Glomerular visceral epithelial cell (primary cell): ENCODE data around the gene HPX.

Experiments used
- DNase-seq: peaks from one replicate; pipeline ENCODE4 v3.0.0-alpha.2; 2016; ENCODE audit errors: extremely low spot score

Gene HPX

DNA sequence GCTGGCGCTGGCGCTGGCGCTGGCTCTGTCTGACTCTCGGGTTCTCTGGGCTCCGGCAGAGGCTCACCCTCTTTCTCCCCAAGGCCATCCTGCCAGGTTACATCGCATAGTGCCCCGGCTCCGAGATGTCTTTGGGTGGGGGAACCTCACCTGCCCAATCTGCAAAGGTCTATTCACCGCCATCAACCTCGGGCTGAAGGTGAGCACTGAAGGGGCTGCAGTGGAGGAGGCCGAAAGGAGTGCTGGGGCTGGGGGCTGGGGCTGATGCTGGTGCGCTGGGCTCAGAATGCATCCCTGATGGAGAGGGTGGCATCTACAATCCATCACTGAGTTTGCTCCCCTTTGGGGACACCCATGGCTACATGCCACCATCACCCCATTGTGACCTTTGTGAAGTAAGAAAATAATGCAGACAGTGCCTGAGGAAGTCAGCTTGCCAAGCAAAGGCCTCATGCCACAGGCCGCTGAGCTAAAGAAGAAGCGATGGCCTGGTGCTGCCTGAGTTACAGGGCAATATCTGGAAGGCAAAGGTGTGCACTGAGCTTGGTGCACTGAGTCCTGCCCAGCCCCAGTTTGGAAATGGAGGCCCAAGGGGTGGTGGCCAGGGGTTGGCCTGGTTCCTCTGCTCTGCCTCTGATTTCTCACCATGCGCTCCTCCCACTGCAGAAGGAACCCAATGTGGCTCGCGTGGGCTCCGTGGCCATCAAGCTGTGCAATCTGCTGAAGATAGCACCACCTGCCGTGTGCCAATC, 49.9 kb downstream of the HPX start:
- DNase-seq: no peak

- DNase-seq: peak; percentile 92
Observed at GRCh38 chr11:6389905-6390717, 50.7 kb downstream of the HPX start, which contains the start of gene SMPD1. Gene SMPD1 (plus strand): TSS chr11:6390474. CDS start chr11:6390599, 125 bp downstream.

GRCh38 chr11:6388748-6389147, 52.0 kb downstream of the HPX start:
- DNase-seq: no peak

DNA sequence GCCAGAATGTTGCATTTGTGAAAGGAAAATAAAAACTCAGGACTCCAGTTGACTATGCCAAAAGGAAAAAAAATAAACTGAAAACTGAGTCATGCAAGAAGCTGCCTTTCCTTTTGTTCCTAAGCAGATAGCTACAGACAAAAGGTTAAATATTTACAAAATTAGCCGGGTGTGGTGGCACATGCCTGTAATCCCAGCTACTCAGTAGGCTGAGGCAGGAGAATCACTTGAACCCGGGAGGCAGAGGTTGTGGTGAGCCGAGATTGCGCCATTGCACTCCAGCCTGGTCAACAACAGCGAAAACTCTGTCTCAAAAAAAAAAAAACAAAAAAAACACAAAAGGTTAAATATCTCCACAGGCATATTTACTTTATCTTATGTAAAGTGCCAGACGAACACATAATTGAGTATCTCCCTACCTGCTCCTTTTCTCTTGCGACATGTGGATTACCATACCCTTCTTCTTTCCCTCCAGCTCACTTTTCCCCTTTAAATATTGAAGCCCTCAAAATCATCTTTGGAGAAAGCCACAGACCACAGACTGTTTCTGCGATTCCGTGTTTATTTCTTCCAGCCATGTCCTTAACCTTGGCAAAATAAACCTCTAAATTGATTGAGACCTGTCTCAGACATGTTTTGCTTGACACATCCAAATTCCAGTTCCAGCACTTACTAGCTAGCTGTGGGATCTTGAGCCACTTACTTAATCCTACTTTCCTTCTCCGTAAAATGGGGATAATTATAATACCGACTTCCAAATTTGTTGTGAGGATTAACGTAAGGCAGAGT, 52.8 kb downstream of the HPX start:
- DNase-seq: peak; percentile 66

DNA sequence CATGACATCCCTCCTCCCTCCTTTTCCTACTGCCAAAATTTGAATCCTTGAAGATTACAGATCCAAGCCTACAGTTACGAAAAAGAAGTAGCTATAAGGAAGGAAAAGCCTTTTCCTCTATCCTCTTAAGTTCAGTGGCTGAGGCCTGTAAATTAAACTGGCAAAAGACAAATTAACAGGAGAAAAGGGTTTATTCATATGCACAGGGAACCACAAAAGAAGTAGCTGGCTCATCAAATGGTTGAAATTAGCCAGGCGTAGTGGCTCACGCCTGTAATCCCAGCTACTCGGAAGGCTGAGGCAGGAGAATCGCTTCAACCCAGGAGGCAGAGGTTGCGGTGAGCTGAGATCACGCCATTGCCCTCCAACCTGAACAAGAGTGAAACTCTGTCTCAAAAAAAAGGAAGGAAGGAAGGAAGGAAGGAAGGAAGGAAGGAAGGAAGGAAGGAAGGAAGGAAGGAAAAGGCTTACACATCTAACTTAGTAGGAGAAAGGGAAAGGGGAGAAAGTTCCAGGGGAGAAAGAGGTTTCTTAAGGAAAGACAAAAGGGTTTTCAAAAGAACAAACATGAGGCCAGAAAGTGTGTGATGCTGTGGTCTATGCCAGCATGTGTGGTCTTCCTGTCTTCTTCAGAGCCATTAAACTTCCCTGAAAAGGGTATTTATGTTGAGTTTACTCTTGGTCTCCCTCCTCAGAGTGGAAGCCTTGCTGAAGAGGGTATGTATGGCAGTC, 55.6 kb downstream of the HPX start:
- DNase-seq: no peak
